Ureter (tissue), 1 donor: ENCODE data around the gene EPHX1. TPM values are rescaled to one million over a fixed set of nuclear protein-coding genes. Genes with fewer than 3 reads are reported as not detected.
"Not testable (repeated sequence)": the region's sequence is repeated elsewhere in the genome, so short reads cannot be mapped to it uniquely, and the experiment has no call there.

ENCODE experiments used
- DNase-seq: peaks from one replicate; pipeline ENCODE4 v3.0.0-alpha.2; 2020; ENCODE audit warnings: low spot score
- total RNA-seq: library from RNA; stranded (reverse); gene quantifications from one replicate; pipeline ENCODE4 v1.2.4, GENCODE V29; 2023
- donor health status: DM: yes; HTN: yes; CAD: no.

The EPHX1 gene
- total RNA-seq, 1 donor from 2014 or later, result 116 TPM

DNA sequence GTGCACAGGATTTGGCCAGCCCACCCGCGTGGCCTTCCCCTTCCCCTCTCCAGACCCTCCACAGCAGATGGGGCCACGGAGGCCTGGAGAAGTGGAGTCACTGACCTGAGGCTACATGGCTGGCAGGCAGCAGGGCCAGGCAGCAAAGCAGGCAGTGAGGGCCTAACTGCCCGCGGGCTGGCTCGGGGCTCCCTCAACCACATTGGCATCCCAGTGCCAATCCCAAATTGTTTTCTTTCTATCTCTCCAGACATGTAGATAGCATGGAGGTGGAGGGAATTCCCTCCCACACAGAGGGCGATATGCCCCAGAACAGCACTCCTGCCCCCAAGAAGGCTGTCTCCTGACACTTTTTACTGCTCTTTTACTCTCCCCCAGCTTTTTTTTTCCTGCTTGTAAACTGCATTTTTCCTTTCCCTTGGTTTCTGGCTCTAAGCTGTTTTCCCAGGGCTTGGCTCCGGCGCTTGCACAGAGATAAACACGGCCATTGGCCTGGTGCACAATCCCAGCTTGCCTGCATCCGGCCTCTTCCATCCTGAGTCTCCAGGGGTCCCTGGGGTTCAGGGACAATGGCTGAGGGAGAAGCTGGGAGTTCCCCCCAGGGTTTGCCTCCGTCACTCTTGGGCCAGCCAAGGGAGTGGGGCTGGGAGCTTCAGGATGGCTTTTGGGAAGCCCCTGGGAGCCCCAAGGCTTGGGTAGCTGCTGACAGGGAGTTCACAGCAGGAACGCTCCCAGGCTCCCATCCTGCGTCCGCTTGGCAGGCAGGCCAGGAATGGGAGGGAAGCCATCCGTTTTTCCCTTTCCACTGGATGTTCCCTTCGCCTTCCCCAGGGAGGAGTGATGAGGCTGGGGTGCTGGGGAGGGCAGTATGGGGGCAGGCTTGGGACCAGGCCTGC lies 7.0 kb downstream of the EPHX1 start:
- DNase-seq, result peak; percentile 63

DNA sequence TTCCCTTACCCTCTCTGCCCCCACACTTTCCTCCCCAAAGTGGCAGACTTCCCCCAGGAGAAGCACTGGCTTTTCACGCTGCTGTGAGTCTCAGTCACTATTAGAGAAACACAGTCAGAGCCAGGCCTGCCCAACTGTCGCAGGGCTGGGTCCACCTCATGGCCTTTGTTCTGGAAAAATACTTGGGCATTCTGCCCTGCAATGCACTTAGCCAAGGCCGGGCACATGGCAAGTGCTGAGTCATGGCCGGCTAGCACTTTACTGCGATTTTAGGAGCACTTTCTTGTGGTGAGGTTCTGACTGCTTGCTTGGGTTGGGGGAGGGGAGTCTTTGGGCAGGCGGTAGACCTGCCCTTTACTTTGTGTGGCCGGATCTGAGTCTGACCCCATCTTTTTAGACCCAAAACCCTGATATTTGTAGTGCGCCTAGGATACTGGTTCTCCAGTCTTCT lies 7.7 kb downstream of the EPHX1 start:
- peak; percentile 86 for DNase-seq

DNA sequence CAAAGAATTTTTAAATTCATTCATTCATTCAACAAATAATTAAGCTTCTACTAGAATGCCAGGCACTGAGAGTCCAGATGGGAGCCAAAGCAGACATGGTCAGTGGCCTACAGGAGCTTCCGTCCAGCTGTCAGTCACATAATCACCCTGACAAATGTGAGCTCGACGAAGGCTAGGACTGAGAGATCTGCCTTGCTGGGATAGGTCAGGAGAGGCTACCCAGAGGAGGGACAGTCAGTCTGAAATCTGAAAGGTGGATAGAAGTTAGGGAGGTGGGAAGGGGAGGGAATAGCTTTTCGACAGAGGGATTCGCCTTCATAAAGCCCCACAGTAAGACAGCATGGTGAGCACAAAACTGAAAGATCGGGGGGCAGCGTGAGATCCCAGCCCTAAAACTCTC lies 8.3 kb downstream of the EPHX1 start:
- no peak for DNase-seq

DNA sequence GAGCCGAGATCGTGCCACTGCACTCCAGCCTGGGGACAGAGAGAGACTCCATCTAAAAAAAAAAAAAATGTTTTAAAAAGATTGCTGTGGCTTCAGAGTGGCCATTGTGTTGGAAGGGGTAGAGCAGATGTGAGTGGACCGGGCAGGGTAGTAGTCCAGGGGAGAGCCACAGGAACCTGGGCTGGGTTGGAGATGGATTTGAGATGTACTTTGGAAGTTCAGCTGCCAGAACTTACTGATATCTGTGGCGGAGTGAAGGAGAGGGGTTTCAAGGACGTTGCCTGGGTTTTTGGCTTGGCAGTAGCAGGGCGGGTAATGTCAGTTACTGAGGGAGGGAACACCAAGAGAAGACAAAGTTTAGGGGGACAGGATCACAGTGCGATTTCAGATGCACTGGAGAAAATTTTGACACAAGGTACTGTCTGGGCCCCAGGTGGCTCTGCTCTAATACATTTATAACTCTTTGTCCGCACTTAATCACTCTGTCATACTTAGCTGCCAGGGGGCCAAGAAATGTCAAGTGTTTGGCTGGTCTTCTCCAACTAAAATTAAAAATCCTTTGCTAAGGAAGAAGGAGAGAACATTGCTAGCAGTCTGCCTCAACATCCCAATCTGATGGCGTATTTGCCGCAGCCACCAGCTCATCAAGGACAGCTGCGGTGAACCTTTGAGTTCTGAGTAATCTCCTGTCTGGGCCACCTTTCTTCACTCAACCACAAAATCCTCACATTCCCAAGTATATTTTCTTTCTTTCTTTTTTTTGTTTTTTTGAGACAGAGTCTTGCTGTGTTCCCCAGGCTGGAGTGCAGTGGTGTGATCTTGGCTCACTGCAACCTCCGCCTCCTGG lies 9.6 kb downstream of the EPHX1 start:
- no peak for DNase-seq

DNA sequence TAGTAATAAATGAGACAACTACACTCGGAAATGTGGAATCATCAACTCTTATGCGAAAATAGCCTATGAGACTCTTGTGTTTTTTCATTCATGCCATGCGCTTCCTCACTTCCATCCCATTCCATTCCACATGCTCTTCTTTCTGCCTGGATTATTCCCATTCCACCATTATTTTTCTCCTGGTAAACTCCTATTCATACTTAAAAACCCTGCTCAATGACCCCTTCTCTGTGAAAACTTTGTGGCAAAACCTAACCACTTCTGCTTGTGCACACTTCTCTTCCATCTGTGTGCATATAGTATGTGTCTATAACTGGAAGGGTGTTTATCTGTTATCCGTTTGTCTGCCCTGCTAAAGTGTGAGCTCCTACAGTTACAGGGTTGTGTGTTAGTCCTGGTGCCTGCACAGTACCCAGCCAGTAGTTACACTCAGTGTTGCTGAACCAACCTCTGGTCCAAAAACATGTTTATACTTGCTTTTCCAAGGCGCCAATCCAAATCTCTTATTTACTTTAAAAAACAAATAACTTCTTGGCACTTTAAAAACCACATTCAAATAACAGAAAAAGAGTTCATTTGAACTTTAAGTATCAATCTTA lies 10.7 kb downstream of the EPHX1 start:
- DNase-seq, result no peak

DNA sequence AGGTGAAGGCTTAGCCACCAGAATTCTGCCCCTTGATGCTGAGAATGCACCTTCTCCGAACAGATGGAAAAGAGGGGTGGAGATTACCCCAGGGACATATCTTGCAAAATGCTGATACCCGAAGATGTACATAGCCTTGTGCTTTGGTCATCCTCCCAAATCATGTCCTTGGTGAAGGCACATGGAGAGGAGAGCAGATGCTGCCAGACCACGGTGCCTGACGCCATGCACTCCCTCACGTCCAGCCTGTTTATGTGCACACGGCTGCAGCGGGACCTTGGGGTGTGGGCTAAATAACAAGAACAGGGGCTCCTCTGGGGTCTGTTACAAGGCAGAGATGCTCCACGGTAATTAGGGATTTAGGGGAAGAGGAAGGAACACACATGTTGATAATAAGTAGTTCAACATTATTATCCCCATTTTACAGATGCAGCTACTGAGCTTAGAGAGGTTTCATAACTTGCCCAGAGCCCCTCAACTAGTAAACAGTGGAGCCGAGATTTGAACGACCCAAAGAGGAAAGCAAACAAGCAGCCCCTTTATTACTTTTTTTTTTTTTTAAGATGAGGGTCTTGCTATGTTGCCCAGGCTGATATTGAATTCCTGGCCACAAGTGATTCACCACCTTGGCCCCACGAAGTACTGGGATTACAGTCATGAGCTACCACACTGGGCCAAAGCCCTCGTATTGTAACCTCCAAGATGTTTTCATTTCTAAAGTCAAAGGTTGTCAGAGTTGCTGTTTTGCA lies 12.9 kb downstream of the EPHX1 start:
- no peak for DNase-seq

DNA sequence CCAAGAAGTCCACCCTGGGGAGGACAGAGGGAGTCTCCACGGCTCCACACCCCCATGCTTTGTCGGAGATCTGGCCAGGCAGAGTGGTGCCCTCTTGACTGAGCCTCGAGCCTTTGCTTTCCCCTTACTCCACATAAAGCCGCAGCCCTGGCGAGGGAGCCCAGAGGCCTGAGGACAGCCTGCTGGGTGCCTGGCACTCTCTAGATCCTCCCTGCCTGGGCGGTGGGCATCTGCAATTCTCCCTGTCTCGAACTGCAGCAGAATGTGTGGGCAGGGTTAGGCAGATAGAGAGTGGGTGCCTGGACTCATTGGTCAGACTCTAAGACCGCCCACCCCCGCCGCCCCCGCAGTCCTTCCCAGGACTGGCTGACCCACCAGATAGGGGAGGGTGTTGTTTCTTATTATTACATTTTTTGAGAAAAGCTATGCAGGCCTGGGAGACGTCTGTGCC lies 13.9 kb downstream of the EPHX1 start:
- no peak for DNase-seq

DNA sequence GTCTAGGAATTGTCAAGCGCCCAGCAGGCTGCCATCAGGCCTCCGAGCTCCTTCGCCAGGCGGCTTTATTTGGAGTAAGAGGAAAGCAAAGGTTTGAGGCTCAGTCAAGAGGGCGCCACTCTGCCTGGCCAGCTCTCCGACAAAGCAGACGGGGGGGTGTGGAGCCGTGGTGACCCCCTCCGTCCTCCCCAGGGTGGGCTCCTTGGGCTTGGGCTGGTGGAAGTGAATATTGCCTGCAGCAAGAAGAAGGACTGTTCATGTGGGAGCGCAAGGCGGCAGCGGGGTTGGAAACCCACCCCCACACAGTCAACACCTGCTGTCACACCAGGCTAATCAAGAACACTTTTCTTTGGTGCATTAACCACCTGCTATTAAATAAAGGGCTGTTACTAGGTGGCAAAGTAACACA lies 14.6 kb downstream of the EPHX1 start:
- no peak for DNase-seq

DNA sequence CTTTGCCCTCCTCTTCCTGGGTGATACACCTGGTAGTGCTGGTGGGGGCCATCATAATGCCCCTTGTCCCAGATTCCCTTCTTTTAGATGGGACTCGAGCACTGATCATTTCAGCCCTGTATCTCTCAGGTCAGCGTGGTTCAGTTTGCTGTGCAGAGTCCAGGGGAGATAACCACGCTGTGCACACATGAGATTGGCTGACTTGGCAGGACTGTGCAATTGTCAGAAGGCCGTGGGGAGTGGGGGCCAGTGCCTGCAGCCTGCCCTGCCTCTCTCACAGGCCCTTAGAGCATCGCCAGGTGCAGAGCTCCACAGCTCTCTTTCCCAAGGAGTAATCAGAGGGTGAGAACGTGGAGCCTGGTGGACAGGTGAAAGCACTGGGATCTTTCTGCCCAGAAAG lies 15.2 kb downstream of the EPHX1 start:
- DNase-seq, result no peak

DNA sequence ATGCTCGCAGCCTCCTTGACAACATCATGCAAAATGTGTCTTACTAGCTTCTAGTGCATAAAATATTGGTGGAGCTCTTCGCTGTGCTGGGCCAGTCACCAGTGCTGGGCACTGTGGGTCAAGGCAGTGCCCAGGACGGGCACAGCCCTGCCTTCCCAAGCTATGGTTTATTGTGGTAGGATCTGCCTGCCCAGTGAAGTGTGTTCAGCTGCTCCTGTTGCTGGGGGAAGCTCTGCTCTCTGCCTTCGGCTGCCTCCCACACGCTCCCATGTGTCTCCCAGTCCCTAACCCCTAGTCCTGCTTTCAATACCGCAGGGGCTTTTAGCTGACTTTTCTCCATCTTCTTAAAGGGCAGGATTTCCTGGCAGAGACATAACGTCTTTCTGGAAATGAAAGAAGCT lies 15.7 kb downstream of the EPHX1 start:
- no peak for DNase-seq

DNA sequence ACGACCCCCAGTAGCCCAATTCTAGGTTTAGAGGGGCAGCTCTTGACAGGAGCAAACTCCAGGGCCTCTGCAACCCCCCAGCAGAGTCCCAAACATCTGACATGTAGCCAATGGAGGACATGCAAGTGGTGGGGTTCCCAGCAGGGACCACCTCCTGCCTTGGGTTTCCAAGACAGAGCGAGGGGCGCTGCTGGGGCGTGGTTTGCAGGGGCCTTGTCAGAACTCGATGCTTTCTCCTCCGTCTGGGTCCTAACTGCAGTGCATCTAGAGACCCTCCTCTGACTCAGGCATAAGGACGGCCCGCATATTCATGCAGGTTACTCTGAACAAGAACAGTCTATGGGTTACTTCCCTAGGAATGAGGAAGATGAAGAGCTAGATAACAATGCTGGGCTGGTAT lies 17.2 kb downstream of the EPHX1 start:
- DNase-seq, result no peak

DNA sequence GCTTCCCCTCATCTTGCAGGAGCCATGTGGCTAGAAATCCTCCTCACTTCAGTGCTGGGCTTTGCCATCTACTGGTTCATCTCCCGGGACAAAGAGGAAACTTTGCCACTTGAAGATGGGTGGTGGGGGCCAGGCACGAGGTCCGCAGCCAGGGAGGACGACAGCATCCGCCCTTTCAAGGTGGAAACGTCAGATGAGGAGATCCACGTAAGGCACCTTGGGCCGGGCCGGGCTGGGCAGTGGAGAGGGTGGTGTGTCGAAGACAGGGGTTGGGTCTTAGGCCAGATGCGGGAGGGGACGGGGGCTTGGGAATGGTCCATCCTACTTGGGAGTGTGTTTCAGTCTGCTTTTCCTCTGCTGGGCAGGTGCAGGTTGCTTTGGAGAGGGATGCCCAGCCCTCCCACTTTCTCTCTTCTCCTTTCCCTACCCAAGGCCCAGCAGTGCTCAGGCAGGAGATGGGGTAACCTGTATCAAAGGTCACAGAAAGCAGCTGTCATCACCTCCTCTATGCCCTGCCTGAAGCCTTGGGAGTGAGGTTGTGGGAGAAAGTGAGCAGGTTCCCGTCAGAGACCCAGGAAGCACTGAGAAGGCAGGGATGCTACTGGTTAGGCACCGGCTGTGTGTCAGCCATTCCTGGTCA lies 18.9 kb downstream of the EPHX1 start:
- DNase-seq, result no peak

DNA sequence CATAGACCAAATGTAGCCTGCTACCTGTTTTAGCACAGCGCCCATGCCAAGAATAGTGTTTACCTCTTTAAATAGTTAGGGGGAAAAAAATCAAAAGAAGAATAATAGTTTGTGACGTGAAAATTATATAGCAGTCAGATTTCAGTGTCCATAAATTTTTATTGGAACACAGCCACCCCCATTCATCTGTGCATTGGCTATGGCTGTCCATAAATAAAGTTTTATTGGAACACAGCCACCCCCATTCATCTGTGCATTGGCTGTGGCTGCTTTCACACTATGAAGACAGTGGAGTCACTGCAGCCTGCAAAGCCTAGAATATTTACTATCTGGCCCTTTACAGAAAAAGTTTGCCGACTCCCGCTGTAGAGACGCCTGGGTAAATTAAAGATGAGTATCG lies 20.9 kb downstream of the EPHX1 start:
- DNase-seq, result no peak

DNA sequence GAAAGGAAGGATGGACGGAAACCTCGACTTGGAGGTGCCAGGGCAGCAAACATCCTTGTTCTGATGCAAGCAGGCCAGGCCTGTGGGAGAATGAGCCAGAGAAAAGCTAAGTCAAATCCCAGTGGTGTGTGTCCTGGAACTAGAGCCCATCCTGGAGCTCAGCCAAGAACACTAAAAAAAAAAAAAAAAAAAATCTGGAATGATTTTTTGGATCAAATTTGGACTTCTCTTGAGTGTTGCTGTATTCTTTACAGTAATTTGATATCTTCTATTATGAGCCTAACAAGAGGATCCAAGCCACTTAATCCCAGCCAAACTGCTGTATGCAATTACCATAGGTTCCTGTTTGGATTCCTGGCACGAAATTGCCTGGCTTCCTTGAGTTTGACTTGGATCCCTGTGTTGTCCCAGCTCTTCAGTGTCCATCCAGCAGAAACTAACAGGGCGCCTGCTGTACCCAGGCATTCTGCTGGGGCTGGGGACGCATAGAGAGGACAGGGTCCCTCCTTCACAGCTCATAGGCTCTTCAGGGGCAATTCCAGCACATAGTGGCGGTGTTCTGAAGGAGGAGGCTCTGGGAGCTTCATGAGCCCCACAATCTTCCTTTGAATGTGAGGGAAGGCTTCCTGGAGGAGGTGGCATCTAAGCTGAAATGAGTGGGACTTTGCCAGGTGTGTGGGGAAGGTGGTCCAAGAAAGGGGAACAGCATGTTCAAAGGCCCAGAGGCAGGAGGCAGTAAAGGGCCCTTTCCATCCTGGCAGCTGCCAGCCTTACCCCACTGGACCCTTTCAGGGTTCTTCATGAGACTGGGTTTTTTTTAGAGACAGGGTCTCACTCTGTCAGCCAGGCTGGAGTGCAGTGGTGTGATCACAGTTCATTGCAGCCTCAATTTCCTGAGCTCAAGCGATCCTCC lies 24.7 kb downstream of the EPHX1 start:
- no peak for DNase-seq

DNA sequence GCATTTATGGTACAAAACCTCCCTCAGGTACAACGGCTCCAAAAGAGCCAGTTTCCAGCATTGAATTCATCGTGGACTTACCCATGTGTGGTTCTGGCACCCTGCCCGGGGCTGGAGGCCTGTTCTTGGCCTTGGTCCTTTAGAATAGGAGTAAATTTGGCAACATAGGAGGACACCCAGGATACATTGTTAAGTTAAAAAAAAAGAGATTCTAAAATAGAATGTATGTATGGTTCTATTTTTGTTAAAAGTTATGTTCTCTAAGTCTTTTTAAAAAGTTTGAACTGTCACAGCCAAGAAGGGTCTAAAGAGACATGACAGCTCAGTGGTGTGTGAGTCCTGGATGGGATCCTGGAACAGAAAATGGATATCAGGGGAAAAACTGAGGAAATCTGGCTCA lies 25.9 kb downstream of the EPHX1 start:
- DNase-seq, result no peak

DNA sequence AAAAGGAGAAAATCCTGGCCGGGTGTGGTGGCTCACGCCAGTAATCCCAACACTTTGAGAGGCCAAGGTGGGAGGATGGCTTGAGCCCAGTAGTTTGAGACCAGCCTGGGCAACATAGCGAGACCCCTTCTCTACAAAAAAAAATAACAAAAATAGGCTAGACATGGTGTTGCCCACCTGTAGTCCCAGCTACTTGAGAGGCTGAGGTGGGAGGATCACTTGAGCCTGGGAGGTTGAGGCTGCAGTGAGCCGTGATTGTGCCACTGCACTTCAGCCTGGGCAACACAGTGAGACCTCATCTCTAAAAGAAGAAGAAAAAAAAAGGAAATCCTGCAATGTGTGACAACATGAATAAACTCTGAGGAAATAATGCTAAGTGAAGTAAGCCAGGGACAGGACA lies 26.4 kb downstream of the EPHX1 start:
- DNase-seq, result not testable (repeated sequence)

DNA sequence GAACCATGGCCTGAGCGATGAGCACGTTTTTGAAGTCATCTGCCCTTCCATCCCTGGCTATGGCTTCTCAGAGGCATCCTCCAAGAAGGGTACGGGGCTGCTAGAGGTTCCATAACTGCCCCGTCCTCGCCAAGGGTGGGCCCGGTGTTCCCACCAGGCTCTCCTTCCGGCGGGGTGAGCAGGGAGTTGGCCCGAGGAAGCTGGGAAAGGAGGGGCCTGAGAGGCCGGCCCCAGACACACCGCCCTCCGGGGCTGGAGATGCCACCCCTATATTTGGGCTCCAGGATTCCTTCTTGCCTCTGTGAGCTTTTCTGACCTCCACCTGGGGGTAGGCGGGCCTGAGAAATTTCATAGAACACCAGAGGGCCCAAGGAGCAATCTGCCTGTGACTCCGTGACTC lies 28.9 kb downstream of the EPHX1 start:
- DNase-seq, result no peak

DNA sequence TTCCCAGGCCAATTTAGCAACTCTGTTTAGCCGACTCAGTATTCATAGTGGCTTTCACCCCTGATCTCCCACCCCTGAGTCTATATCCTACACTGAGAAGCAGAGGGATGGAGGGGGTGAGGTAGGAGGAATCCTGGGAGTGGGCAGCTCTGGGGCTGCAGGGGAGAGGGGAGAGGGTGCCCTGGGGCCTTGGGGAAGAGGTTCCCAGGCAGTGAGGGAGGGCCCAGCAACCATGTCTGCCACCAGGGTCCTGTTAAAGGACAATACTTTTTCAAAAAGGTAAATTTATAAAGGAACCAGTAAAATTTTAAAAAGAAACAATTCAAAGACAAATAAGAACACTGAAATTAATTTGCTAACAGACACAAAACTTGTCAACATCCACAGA lies 30.3 kb downstream of the EPHX1 start:
- no peak for DNase-seq

DNA sequence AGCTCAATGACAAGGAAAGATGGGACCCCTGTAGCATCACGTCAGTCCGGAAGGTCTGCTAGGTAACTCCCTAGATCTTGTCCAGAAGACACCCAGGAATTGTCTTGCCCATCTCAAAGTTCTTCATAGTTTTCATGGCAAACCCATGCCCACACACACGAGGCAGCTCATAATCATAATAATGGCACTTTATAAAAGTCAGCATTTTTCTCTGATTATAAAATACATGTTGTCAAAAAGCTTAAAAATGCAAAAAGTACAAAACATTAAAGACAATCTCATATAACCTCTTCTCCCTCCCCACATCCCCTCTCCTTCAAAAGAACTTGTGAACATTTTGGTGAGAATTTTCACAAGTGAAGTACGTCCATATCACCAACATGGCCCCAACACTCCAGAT lies 30.8 kb downstream of the EPHX1 start:
- no peak for DNase-seq

DNA sequence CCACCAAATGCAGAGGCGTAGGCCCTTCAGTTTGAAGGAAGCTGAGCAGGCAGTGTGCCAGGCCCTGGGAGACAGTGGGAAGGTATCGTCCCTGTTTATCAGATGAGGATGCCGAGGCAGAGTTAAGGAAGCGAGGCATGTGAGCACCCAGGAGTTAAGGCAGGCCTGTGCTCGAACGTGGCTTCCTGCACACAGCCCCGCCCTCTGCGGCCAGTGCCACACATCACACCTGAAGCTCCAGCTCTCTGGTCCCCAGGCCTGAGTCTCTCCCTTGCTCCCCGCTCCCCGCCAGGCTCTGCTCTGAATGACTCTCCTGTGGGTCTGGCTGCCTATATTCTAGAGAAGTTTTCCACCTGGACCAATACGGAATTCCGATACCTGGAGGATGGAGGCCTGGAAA lies 32.1 kb downstream of the EPHX1 start:
- no peak for DNase-seq
